Measurements from ENCODE around the gene PARP1. TPM values are rescaled to one million over a fixed set of nuclear protein-coding genes. Genes with fewer than 3 reads are reported as not detected.
A peak's percentile ranks its signal among the peaks of the same experiment; 100 is the strongest.
"Not testable (repeated sequence)": the region's sequence is repeated elsewhere in the genome, so short reads cannot be mapped to it uniquely, and the experiment has no call there.

PARP1 gene
- total RNA-seq, 1 donor from 2014 or later, result 42.9 TPM

DNA sequence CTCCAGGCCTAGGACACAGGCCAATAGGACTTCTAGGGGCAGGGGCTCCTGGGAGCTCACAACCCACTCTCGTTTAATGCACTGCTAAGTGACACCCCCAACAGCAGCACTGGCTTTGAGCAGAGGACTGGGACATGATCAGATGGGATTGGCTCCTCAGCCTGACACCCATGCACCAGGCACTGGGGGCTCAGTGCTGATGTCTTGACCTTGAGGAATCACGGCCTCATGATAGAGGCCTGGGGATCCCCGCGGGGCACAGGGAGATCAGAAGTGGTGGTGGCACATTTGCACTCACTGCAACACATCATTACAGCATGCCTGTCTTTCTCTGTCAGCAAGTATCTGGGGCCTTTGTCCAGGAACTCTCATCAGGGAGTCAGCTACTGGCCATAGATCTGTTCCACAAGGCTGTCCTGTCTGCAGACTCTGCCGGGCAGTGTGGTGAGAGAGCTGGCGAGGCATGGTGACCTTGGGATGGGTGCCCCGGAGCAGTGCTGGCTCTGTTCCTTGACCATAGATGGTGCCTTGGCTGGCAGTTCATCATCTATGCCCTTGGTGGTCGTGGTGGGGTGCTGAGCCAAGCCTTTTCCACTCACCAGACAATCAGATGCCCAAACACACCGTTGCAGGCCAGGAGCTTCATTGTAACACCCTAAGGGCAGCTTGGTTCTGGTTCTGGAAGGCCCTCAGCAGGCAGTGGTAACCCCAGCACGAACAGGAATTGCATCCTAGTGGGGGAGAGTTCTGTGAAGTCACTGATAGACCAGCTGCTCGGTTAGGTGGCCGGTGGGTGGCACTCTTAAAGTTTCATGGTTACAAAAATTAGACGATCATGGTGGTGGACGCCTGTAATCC, 22.2 kb upstream of the PARP1 start:
- DNase-seq (ENCODE audit: low spot score), result no peak

DNA sequence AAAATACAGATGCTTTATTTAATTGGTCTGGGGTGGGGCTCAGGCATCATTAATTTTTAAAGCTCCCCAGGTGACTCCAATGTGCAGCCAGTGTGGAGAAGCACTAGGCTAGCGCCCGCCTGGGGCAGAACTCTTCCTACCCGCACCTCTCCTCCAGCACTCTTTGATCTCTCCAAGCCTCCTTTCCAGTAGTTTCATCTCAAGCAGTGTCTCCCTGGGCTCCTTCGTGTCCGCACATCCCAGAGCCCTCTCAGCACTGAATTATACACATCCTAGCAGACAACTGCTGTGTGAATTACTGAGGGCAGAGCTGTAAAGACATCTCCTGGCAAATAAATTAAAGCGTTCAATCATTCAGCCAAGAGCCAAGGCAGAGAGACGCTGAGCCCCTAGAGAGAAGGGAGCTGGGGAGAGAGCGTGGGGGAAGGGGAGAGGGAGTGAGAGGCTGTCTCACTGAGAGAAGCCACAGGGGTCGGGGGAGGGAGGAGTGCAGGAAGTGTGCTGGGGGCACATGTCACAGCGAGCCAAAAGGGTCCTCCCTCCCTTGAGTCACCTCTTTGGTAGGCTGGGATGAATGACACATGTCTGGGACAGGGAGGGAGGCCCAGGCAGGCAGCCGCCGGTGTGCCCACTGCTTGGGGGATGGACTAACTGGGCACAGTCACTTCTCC, 21.0 kb upstream of the PARP1 start:
- DNase-seq (ENCODE audit: low spot score), result no peak

DNA sequence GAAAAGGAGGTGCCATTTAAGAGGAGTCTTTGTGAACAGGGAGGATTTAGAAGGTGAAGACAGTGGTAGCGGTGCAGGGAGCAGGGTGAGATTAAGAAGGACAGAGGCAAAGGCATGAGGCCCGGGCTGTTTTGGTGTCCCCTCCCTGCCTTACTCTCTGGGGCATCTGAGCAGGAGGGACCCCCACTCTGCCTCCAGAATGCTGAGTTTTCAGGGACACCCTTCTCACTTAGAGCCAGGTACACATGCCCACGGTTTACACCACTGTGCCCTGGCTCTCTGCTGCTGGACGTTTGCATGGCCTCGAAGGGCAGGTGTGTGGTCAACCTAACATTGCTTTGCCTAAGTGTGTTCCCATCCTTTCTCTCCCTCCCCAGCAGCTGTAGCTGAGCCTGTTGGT, 20.5 kb upstream of the PARP1 start:
- no peak for DNase-seq (ENCODE audit: low spot score)

GRCh38 chr1:226427131-226427530, 19.2 kb upstream of the PARP1 start:
- DNase-seq (ENCODE audit: low spot score), result no peak

DNA sequence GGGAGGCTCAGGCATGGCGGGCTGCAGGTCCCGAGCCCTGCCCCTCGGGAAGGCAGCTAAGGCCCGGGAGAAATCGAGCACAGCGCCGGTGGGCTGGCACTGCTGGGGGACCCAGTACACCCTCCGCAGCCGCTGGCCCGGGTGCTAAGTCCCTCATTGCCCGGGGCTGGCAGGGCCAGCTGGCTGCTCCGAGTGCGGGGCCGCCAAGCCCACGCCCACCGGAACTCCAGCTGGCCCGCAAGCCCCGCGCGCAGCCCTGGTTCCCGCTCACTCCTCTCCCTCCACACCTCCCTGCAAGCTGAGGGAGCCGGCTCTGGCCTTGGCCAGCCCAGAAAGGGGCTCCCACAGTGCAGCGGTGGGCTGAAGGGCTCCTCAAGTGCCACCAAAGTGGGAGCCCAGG, 18.5 kb upstream of the PARP1 start:
- DNase-seq (ENCODE audit: low spot score), result not testable (repeated sequence)

DNA sequence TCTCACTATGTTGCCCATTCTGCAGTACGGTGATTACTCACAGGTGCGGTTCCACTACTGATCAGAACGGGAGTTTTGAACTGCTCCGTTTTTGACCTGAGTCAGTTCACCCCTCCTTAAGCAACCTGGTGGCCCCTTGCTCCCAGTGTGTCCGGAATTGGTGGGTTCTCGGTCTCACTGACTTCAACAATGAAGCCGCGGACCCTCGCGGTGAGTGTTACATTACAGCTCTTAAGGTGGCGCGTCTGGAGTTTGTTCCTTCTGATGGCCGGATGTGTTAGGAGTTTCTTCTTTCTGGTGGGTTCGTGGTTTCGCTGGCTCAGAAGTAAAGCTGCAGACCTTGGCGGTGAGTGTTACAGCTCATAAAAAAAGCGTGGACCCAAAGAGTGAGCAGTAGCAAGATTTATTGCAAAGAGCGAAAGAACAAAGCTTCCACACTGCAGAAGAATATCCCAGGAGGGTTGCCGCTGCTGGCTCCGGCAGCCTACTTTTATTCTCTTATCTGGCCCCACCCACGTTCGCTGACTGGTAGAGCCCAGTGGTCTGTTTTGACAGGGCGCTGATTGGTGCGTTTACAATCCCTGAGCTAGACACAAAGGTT, 17.6 kb upstream of the PARP1 start:
- no peak for DNase-seq (ENCODE audit: low spot score)

GRCh38 chr1:226425004-226425378, 17.1 kb upstream of the PARP1 start:
- DNase-seq (ENCODE audit: low spot score), result no peak

- DNase-seq (ENCODE audit: low spot score), result peak; percentile 77
These were observed 16.5 kb upstream of the PARP1 start for GRCh38 chr1:226424221-226425003.

GRCh38 chr1:226422478-226422877, 14.6 kb upstream of the PARP1 start:
- DNase-seq (ENCODE audit: low spot score), result no peak

GRCh38 chr1:226420897-226421296, 13.0 kb upstream of the PARP1 start:
- DNase-seq (ENCODE audit: low spot score), result no peak

GRCh38 chr1:226420328-226420727, 12.4 kb upstream of the PARP1 start:
- DNase-seq (ENCODE audit: low spot score), result no peak

DNA sequence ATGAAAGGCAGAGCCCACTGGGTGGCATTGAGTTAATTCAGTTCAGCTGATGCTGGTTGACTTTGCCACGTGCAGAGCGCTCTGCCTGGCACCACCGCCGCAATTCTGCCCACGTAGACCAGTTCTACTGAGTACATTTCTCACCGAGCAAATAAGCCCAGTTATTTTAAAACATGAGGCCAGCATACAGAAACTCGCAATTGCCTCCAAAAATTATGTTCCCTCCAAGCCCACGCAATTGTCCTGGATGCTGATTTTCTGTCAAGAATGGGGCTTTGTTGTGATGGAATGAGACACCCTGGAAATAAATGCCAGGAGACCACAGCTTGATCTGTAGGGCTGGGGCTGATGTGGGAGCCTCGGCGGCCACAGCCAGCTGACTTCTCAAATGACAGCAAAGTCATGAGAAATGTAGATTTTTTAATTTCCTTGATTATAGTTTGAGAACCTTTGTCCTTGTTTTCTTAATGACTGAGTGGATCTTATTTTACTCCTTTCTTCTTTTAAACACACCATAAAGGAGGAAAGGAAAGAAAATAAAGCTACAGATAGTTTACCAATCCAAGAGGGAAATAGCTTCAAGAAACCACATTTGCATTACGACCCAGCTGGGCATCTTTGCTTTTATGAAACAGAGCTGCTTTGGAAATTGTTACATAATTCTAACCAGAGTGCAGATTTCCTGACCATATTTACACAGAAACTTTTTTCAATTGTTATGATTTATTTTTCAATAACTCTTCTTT, 11.6 kb upstream of the PARP1 start:
- no peak for DNase-seq (ENCODE audit: low spot score)

- no peak for DNase-seq (ENCODE audit: low spot score)
These were observed 10.1 kb upstream of the PARP1 start for GRCh38 chr1:226417830-226418546.

- DNase-seq (ENCODE audit: low spot score), result no peak
These were observed 9.5 kb upstream of the PARP1 start for GRCh38 chr1:226417350-226417749.

- DNase-seq (ENCODE audit: low spot score), result no peak
These were observed 6.3 kb upstream of the PARP1 start for GRCh38 chr1:226414098-226414698.

DNA sequence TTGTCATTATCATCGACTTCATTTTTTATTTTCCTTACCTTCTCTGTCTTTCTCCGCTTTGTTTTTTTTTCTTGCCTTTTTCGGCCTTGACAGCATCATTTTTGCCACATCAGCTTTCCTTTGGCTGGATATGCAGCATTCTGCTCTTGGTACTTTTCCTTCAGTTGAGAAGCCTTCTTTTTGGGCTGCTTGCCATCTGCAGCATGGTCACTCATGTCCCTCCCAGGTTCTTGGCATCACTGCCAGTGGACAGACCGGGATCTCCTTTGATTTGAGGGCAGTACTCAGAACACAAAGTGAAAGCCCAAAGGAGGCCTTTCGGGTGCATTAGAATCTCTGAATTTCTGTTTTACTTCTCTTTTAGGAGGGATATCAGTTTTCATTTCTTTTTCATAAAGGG, 3.7 kb upstream of the PARP1 start:
- DNase-seq (ENCODE audit: low spot score), result no peak

DNA sequence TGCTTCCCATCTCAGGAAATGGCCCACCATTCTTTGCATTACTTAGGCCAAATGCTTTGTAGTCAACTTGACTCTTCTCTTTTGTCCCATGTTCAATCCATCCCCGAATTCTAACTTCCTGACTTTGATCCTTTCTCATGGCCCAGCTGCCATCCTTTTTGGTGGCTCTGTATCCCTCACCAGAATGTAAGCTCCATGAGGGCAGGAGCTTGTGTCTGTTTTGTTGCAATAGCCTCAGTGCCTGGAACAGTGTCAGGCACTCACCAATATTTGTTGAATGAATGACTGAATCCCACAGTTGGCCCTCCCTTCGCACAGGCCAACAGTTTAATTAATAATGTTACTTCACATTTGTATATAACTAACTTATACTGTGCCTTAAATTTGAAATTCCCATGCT, 3.1 kb upstream of the PARP1 start:
- DNase-seq (ENCODE audit: low spot score), result no peak

DNA sequence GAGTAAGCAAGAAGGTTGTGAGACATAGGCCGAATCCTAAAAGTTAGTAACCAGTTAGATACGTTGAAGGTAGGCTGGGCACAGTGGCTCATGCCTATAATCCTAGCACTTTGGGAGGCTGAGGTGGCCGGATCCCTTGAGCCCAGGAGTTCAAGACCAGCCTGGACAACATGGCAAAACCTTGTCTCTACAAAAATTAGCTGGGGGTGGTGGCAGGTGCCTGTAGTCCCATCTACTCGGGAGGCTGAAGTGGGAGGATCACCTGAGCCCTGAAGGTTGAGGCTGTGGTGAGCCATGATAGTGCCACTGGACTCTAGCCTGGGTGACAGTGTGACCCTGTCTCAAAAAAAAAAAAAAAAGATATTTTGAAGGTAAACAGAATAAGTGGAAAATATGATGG, 1.5 kb upstream of the PARP1 start:
- DNase-seq (ENCODE audit: low spot score), result no peak

DNA sequence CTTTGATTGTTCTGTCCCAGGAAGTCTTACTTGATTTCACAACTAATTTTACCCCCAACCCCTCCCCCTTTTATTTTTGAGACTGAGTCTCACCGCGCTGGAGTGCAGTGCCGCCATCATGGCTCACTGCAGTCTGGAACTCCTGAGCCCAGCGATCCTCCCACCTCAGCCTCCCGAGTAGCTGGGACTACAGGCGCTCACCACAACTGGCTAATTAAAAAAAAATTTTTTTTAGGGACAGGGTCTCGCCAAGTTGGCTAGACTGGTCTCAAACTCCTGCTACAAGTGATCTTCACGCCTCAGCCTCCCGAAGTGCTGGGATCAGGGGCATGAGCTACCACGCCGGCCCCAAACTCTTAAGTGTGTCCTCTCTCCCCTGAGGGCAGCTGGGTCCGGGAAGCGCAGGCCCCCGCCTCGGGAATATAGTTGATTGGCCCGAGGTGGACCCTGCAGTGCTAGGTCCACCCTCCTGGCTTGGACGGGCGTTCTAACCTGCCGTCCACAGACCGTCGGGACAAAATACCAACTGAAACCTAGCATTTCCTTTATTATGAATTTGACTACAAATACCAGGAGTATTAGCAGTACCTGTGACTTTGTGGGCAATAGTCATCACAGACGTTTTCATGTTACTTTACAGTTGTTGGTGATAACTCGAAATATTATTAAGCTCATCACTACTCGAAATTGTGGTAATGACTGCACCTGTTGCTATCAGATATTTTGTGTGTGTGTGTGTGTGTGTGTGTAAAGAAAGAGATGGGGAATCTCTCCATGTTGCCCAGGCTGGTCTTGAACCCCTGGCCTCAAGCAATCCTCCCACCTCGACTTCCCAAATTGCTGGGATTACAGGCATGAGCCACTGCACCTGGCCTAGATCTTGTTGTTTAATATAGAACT, 642 bp upstream of the PARP1 start:
- DNase-seq (ENCODE audit: low spot score), result no peak
